HG02571 (cell line): Measurements from ENCODE around the gene POLA2.
"Not testable (repeated sequence)": the region's sequence is repeated elsewhere in the genome, so short reads cannot be mapped to it uniquely, and the experiment has no call there.

ENCODE experiments used
- ATAC-seq: cut with Tn5 transposase; IDR thresholded peaks from one replicate; pipeline ENCODE4 v1.9.1; 2021; ENCODE audit warnings: mild to moderate bottlenecking, moderate library complexity; ENCODE audit not compliant: unreplicated experiment

Gene POLA2

GRCh38 chr11:65329478-65329877, 67.7 kb downstream of the POLA2 start:
- ATAC-seq, result no peak

- ATAC-seq, result no peak
Measured at GRCh38 chr11:65329944-65330403, 68.2 kb downstream of the POLA2 start.

DNA sequence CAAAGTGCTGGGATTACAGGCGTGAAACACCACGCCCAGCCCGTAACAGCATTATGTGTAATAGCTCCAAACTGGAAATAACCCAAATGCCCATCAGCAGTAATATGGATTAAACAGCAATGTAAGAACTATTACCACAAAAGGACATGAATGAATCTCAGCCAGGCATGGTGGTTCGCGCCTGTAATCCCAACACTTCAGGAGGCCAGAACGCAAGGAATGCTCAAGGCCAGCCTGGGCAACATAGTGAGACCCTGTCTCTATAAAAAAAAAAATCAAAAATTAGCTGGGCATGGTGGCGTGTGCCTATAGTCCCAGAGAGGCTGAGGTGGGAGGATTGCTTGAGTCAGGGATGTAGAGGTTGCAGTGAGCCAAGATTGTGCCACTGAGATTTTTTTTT, 68.8 kb downstream of the POLA2 start:
- ATAC-seq, result no peak

DNA sequence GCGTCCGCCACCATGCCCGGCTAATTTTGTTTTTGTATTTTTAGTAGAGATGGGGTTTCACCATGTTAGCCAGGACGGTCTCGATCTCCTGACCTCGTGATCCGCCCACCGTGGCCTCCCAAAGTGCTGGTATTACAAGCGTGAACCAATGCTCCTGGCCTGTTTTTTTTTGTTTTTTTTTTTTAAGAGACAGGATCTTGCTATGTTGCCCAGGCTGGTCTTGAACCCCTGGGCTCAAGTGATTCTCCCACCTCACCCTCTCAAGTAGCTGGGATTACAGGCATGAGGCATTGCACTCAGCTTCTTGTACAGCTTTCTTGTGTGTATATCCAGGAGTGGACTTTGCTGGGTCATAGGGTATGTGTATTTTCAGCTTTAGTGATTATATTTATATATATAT, 70.8 kb downstream of the POLA2 start:
- not testable (repeated sequence) for ATAC-seq

GRCh38 chr11:65334696-65335295, 73.0 kb downstream of the POLA2 start:
- no peak for ATAC-seq

- ATAC-seq, result no peak
Measured at GRCh38 chr11:65338676-65339075, 76.9 kb downstream of the POLA2 start.

DNA sequence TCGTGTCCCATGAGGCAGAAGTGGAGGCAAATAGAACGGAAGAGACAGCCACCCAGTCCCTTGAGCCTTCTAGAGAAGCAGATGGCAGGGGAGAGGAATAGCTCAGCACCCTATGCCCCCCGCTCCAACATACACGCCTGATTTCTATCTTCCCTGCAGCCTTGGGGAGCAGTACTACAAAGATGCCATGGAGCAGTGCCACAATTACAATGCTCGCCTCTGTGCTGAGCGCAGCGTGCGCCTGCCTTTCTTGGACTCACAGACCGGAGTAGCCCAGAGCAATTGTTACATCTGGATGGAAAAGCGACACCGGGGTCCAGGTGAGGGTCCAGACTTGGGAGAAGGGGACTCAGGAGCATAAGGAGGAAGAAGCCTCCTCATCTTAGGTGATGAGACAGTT, 78.5 kb downstream of the POLA2 start:
- ATAC-seq, result no peak

DNA sequence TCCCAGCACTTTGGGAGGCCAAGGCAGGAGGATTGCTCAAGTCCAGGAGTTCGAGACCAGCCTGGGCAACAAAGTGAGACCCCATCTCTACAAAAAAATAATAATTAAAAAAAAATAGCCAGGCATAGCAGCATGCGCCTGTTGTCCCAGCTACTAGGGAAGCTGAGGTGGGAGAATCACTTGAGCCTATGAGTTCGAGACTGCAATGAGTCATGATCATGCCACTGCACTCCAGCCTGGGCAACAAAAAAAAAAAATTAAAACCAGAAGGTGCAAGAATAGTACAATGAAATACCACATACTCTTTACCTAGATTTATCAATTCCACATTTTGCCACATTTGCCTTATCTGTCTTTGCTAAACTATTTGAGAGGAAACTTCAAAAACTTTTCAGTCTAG, 80.1 kb downstream of the POLA2 start:
- no peak for ATAC-seq
